Stimulated activated CD4-positive, alpha-beta T cell treated with anti-CD3 and anti-CD28 coated beads, TNF-alpha, amount 100 ng/mL, for 24 hours (primary cell): ENCODE data around the gene ADA.

Experiments used
- DNase-seq, 3 experiments: peaks; one replicate each; pipeline ENCODE4 v3.0.0-alpha.2; 2020; ENCODE audit warnings: low read depth in 3 of 3

ADA gene

DNA sequence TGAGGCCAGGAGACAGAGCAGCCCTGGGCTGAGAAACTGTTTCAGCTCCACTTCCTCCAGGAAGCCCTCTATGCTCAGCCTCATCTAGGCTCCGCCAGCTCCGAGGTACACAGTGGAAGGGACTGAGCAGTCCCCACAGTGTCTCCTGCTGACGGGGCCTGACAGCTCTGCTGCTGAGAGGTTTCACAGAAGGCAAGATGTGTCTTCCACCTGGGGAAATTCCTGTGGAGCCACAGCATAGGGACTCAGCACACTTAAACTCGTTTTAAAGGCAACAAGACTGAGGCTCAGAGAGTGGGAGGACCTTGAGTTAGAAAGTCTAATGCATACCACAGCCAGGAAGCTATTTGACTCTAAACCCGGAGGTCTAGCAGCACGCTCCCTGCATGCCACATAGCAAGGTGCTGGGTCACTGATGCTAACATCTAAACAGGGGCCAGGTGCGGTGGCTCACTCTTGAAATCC lies 6.8 kb downstream of the ADA start:
- peak in 1 of 3 experiments; percentile 14 for DNase-seq

DNA sequence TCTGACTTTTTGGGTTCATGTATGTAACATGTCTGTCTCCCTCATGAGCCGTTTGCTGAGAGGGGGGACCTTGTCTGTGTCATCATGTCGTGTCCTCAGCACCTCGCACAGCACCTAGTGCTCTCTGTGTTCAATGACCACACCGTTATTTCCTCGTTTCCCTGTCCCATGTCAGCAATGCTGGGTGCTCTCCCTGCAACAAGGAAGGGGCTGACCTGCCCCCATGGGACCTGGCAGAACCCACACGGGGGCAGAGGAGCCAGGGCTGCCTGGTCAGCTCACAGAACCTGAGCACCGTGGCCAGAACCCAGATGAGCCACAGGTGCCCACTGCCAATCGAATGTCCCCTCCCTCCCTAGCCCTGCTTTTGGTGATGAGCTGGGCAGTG lies 7.3 kb downstream of the ADA start:
- DNase-seq, result no peak

DNA sequence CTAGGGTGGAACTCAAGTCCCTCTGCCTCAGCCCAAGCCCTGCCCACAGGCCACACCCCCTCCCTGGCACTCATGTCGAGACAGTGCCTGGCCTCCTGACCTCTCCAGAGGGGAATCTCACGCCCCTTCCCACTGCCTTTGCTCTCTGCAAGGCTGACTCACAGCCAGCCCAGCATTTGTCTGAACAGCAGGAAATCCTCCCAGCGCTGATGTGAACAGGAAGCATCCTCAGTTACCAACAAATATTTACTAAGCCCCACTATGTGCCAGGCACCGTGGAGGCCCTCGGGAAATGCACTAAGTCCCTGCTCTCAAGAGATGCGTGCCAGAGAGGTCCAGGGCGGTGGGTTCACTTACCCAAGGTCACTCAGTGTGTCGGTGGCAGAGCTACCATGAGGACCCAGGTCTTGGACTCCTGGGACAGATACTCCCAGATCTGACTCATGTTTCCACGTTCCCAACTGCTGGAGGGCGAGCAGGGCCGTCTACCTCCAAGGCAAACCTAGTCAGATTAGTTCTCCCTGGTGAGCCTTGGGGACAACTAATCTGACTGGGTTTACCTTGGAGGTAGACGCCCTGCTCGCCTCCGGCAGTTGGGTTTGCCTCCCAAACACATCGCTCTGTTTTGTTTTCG lies 7.8 kb downstream of the ADA start:
- DNase-seq, result peak in 1 of 3 experiments; percentile 22

DNA sequence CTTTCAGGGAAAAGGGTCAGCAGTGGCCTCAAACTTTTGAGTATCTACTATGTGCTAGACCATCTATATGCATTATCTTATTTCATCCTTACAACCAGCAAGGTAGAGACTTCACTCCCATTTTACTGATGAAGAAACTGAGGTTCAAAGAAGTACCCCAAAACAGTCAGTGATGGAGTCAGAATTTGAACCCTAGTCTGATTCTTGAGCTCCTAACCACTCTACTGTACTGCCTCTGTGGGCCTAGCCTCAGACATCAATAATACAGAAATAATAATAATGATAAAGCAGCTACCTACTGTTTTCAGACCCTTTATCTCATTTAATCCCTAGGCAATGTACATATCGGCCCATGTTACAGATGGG lies 8.4 kb downstream of the ADA start:
- no peak for DNase-seq

DNA sequence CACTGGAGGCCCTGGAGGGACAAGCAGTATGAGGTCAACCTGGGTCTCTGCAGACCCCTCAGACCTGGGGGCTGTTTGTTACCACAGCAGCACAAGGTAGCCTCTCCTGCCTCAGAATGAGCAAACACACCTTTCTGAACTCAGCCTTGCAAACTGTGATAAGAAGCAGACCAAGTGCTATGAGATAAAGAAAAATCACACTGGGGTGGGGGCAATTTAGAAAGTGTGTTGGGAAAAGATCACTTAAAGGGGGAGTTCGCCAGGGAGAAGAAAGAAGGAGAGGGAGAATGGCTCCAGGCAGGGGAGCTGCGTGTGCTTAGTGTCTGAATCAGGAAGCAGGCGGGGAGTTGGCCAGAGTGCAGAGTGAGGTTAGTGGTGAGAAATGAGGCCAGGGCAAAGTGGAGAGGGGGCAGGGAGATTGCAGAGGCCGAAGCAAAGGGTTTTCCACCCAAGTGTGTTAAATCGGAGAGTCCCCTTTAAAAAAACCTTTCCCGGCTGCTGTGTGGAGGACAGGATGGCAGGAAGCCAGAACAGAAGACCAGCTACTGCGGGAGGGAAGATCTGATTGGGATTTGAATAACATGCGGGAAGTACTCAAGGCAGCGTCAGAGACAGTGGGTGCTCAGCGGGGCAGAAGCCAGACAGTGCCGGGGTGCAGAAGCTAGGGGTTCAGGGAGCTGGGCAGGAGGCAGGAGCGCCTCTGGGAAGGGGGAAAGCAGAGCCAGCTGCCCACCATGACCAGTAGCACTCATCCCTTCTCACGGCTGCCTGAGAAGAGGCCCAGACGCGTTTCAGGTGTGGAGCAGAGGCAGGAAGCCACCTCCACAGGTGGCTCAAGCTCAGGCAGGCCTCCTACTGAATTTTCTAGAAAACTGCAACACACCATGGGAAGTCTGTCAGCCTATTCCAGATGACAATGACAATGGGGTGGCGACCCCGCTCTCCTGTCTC lies 9.0 kb downstream of the ADA start:
- DNase-seq, result peak in 1 of 3 experiments; percentile 11

DNA sequence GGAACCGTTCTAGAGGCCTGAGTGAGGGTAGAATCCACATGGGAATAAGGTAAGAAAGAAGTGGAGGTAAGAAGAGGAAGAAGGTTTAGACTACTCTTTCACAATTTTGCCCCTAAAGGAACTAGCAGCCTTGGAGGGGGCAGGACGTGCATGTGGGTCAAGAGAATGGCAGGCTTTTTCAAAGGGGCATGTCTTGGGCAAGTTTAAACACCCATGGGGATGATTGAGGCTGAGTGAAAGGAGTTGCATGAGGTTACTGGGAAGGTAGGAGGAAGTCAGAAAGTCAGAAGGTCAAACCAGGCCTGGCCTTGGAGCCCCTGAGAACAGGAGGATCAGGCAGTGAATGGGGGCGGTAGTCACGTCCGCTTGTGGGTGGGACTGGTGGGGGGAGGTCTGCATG lies 10.2 kb downstream of the ADA start:
- DNase-seq, result no peak

DNA sequence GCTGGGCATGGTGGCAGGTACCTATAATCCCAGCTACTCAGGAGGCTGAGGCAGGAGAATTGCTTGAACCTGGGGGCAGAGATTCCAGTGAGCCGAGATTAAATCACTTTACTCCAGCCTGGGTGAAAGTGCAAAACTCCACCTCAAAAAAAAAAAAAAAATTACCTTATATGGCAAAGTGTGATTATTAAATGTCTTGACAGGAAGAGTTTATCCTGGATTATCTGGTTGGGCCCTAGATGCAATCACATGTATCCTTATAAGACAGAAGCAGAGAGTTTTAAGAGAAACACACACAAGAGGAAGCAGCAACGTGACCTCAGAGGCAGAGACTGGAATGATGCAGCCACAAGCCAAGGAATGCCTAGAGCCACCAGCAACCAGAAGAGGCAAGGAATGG lies 11.0 kb downstream of the ADA start:
- no peak for DNase-seq

DNA sequence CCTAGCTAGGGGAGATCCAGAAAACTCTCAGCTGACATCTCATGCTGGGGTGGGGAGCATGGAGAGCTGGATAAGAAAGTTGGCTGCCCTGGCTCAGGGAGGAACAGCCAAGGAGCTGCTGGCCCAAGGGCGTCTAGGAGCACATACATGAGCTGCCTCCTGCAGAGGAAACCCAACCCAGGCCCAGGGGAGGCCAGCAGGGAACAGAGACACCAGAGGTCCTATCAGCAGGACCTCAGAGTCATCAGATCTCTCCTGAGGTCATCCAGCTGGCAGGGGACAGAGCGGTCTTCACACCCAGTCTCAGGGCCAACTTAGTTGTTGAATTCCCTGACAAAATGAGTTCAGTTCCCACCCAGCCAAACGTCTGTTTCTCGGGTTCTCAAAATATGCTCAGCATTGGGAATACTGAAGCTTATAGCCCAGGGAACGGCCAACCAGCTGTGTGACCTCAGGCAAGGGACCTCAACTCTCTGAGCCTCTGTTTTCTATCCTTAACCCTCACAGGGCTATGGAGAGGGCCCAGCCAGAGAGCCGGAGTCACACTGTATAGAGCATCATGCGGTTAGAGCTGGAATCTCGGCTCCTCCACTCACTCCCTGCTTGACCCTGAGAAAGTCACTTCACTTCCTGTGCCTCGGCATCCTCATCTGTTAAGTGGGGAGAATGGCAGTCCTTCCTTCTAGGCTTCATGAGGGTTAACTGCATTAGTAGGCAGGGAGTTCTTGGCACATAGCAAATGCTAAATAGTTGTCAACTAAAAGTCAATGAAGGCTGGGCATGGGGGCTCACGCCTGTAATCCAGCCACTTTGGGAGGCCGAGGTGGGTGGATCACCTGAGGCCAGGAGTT lies 13.8 kb downstream of the ADA start:
- no peak for DNase-seq

DNA sequence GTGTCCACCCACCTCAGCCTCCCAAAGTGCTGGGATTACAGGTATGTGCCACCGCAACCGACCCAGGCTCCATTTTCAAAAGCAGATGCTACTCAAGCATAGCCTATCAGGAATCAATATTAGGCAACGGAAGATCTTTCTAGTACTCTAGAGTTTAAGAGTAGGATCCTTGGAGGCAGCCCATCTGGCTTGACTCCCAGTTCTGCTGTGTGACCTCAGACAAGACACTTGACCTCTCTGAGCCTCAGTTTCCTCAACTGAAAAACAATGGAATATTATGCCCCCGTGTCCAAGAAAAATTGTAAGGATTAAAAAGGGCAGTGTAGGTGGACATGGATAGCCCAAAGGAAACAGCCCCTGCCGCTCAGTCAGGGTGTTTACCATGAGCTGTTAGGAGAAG lies 14.5 kb downstream of the ADA start:
- no peak for DNase-seq

DNA sequence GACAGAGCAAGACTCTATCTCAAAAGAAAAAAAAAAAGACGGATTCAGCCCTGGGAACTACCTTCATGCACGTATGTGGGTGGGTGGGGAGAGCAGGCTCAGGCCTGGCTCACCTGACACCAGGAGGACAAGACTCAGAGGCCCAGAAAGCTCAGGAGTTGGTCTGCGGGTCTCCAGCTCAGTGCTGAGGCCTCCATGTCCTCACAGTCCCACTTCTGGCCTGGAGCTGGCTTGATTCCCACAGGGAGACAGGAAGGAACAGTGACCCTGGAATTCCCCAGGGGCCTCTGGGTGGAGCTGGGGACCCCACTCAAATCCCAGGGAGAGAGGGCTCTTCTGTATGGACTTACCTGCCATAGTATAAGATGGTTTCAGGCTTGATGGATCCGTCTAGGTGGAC lies 15.6 kb downstream of the ADA start:
- no peak for DNase-seq

DNA sequence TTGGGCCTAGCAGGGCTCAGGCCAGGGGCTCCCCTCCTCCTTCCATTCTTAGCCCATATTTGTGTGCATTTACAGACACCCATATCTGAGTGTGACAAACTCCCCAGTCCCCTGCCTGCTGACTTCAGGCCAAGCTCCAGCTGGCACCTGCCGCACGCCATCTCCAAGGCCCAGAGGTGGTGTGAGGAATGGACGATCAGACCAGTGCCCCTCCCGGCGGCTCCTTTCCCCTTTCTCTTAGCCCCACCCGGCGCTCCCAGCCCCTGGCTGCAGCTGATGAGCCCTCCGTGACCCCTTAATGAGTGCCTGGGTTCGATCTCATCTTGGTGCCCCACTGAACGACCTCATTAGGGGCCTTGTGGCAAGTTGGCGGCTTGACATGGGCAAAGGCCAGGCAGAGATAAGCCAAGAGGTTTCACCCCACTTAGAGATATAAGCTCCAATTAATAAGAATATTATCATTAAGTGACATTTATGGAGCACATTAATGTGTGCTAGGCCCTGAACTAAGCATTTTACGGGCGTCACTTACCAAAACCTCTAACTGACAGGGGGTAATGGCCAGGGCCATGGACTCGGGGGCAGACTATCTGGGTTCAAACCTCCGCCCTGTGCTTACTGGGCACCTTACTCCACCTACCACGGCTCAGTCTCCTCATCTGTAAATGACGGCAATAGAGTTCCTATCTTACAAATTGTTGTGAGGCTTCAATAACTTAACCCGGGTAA lies 17.5 kb downstream of the ADA start:
- no peak for DNase-seq

DNA sequence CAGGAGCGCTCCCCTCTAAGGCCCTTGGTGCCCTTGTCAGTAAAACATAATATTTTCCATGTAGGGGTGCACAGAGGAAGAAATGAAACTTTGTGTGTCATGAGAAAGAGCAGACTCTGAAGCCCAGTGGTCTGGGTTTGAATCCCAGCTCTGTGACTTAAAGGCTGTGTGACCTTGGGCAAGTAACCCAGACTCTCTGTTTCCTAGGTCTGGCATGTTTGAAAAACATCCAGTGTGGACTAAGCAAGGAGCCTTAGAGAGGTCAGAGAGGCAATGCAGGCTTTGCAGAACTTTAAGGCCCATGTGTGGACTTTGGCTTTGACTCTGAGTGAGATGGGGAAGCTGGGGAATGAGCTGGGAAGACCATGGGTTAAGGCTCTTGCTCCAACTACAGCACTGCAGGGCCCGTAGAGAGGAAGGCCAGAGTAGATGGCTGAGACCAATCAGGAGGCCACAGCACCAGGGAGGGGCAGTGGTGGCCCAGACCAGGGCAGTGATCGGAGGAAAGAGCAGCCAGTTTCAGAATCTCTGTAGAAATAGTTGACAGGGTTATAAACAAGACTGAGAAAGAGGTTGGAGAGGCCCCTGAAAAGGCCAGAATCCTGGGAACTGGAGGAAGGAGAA lies 18.2 kb downstream of the ADA start:
- no peak for DNase-seq

DNA sequence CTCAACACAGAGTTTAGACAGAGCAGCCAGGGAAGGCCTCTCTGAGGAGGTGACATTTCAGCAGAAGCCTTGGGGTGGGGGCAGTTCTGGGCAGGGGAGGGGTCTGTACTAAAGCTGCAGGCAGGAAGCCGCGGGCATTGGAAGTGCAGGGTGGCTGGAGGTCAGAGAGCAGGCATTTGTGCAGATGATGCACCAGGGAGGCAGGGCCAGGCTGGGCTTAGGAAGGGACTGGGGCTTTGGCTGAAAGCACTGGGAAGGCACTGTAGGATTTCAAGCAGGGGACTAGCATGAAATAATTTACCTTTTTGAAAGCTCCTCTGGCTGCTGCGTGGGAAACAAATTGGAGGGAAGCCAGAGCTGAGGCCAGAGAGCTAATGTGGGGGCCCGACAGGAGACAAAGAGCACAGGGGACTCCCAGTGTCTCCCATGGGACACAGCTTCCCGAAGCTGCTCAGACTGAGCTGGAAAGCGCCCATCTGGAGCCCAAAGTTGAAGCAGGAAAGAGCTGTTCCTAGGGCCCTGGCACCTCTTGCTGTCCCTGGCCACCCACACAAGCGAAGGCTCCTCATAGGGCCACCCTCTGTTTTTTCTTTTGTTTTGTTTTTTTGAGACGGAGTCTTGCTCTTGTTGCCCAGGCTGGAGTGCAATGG lies 19.3 kb downstream of the ADA start:
- DNase-seq, result no peak

DNA sequence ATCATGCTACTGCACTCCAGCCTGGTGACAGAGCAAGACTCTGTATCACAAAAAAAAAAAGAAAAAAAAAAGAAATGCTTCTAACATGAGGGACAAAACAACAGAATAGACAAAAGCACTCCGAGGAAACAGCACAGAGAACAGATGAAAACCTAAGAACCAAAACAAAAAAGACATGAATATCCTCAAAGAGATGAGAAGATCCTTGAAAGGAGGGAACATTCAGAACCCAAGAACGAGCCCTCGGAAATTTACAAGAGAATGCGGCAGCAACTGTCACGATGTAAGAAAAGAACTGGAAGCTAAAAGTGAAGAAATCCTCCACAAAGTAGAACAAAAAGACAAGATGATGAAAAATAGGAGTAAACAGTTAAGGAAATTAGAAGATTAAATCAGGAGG lies 21.2 kb downstream of the ADA start:
- DNase-seq, result no peak

DNA sequence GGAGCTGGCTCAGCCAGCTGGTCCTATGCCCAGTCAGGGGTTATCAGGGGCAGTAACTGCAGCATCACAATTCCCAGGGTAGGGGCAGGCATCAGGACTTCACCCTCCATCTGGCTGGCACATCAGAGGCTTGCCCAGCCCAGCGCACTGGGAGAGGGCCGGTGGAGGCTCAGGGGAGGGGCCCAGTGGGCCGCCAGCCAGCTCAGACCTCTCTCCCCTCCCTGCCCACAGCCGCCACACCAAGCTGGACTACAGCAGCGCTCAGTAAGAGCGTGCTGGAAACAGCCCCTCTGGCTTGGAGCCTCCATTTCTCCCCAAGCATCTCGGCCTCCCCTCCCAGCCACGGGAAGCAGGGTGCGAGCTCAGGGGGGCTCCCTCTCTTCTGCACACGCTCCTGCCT lies 22.0 kb downstream of the ADA start:
- no peak for DNase-seq

DNA sequence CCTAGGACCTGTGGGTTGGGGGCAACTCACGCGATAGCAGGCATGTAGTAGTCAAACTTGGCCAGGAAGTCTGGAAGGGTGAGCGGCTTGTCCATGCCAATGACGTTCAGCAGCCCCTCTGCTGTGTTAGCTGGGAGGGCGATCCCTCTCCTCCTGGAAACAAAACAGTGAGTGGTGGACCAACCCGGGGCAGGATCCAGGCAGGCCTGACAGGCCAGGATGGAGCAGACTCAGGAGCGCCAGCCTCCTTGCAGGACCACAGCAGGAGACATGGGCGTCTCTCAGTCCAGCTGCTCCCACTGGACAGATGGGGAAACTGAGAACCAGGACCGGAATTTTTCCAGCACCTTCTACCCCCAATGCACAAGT lies 22.5 kb downstream of the ADA start:
- DNase-seq, result no peak

DNA sequence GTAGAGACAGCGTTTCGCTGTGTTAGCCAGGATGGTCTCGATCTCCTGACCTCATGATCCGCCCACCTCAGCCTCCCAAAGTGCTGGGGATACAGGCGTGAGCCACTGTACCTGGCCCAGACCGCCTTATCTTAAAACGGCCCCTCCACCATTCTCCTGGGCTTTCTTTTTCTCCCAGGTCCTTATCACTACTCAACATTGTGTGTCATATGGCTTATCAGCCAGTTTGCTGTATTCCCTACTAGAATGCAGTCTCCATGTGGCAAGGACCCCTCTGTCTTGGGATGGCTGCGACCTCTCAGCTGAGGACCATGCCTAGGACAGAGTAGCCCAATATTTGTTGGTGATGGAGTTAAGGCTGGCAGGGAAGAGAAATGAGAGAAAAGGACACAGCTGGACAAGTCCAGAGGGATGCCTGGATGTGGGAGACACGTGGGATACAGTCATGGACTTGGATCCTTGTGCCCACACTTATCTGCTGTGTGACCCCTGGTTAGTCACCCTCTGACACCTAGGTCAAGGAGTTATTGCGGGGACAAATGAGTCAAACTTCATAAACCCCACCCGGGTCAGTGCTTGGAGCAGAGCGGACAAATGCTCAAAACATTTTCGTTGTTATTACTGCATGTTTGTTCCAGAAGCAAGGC lies 24.0 kb downstream of the ADA start:
- DNase-seq, result no peak

DNA sequence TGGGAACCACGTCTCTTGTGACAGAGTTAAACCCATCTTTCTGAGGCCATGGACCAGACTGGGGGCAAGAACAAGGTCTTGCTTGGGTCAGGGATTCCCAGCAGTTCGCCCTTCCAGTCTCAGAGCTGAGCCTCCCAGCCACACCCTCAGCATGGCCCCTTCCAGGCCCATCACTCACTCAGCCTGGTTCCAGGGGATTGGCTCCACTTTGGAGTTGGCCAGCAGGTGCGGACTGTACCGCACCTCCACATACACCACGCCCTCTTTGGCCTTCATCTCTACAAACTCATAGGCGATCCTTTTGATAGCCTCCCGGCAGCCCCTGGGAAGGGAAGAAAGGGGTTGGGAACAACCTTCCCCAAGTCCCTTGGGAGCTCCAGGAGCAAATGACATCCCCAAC lies 25.2 kb downstream of the ADA start:
- DNase-seq, result no peak

DNA sequence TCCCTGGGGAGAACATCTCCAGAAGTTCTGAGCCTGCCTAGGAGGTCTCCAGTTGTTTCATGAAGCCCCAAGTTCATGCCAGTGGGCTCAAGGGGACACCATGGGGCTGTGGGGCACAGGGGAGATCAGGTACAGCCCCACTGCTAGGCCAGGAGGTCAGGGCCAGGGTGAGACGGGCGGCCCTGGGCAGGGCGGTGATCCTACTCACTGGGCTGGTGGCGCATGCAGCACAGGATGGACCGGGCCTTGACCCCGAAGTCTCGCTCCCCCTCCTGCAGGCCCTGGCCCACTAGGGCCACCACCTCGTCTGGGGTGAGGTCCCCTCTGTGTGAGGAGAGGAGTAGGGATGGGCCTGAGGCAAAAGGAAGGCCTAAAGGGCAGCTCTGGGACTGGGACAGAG lies 26.1 kb downstream of the ADA start:
- DNase-seq, result no peak

DNA sequence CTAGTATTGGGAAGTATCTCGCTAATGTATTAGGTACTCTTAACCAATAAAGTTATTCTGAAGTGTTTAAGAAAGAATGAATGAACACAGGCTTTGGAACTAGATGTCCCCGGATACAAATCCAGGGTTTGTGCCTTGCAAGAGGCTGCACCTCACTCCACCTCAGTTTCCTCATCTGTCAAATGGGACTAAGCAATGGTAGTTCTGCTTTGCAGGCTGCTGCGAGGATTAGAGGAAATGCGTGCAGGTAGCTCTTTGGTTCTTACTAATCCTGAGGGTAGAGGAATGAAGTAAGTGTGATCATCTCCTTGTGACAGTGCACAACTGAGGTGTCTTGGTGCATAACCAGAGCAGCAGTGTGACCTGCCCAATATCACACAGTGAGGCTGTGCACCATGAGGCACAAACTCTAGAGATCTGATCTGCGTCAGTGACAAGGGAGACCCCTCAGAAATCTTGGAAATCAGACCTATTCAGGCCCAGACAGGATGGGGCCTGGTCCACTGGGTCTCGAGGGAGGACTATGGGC lies 26.7 kb downstream of the ADA start:
- DNase-seq, result no peak
